ENCODE results near the gene KCNJ14.
A peak's percentile ranks its signal among the peaks of the same experiment; 100 is the strongest.

KCNJ14 gene

DNA sequence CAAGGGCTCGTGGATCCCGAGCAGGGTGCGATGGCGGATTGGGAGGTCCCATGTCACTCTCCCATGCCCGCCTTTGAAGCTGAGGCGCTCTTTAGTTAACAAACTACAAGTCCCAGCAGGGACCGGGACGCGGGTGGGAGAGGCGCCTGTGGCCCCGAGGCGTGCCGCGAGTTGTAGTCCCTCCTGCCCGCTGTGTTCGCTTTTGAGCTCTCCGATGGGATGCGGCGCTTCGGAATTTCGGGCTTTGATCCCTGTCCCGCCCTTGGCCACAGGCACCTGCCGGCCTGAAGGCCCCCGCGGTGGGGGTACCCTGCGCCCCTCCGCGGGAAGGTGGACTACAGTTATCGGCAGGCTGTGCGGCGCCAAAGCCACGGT is 24.8 kb downstream of the KCNJ14 start:
- H3K14ac ChIP-seq (ENCODE audit: low read length), result no peak overlapping the region
- no peak for DNase-seq (ENCODE audit: low spot score)
- WGBS, 2 donors (ENCODE audit: extremely low coverage in 2 of 2, insufficient read length in 2 of 2, insufficient replicate concordance in 1 of 2), result no CpG with 5 or more reads among the region's 32 CpGs
- H3K4me3 ChIP-seq (ENCODE audit: low read length in 2 of 2), result no peak overlapping the region
- H3K4me2 ChIP-seq (ENCODE audit: insufficient read depth, low read length, poor library complexity, severe bottlenecking), result no peak overlapping the region
- H3K27ac ChIP-seq (replicated peaks; ENCODE audit: low read length), result no peak overlapping the region
- no peak overlapping the region for H3K9ac ChIP-seq (ENCODE audit: low read depth, low read length, poor library complexity)
- H2AFZ ChIP-seq (ENCODE audit: low read length), result no peak overlapping the region
- peaks cover 3% of the 10 kb centered on the region for H3K79me1 ChIP-seq (ENCODE audit: low read depth, low read length)
- no peaks in the 10 kb centered on the region for H3K4me1 ChIP-seq (ENCODE audit: control insufficient read depth in 2 of 2, insufficient read depth in 1 of 2, low read depth in 1 of 2, low read length in 2 of 2)
- no peak overlapping the region for H2BK12ac ChIP-seq (ENCODE audit: low read length)
- peaks cover 42 to 81% of the 10 kb centered on the region in 2 donors for H3K36me3 ChIP-seq (replicated peaks in 1 of 2; ENCODE audit: control insufficient read depth in 2 of 2, insufficient read depth in 2 of 2, low read length in 2 of 2)
- H4K8ac ChIP-seq (ENCODE audit: low read depth, low read length), result peak overlapping the region; percentile 4
- peak overlapping the region; percentile 22 for H2BK5ac ChIP-seq (ENCODE audit: low read length)
- H4K91ac ChIP-seq (ENCODE audit: low read depth, low read length, poor library complexity), result no peak overlapping the region
- H3K4ac ChIP-seq (ENCODE audit: low read length), result no peak overlapping the region
- no peaks in the 10 kb centered on the region for H3K27me3 ChIP-seq (ENCODE audit: control insufficient read depth in 3 of 3, insufficient read depth in 3 of 3, low read depth in 1 of 3, low read length in 3 of 3)
- H3K18ac ChIP-seq (ENCODE audit: low read length), result no peak overlapping the region
- H2BK120ac ChIP-seq (ENCODE audit: low read depth, low read length), result no peak overlapping the region
- no peak overlapping the region for H2BK15ac ChIP-seq (ENCODE audit: low read length)
- H2AK5ac ChIP-seq (ENCODE audit: low read depth, low read length), result peak overlapping the region; percentile 33
- no peaks in the 10 kb centered on the region for H3K9me3 ChIP-seq (replicated peaks in 1 of 2; ENCODE audit: control insufficient read depth in 2 of 2, insufficient read depth in 1 of 2, low read depth in 1 of 2, low read length in 2 of 2)
- H3K23ac ChIP-seq (ENCODE audit: low read depth, low read length, poor library complexity), result no peak overlapping the region

DNA sequence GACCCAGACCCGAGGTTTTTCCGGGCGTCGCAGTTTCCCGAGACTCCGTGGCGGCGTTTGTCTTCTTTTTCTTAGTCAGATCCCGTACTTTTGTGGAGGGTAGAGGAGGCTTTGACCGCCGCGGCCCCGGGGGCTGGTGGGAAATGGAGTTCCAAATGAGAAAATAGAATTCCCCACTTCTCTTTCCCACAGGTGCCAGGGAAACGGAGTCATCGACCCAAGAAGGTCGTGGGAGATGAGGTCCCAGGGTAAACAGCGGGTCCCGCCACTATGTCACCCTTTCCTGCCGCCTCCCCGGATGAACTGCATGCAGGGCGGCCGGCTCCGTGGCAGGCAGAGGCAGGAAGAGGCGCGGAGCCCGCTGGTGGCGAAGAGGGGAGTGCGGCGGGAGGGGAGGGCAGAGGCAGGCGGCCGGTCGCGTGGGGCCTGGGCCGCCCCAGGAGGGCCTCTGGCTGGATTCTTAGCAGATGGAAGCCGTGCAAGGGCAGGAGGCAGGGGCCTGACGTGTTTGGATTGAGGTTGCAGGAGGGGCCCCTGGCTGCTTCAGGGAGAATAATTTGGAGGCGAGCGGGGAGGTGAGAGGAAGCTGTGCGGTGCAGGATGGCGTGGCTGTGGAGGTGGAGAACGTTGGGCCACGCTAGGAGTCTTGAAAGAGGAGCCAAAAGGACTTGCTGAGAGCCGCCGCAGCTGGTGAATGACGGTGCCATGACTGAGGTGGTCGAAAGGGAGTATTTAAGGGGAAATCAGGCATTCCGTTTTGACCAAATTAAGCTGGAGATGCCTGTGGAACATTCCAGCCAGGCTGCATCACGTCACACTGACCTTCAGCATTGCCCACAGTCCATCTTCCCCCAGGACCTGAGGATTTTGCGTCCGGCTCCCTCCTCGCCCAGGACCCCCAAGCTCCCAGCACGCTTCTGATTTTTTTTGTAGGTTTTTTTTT is 25.5 kb downstream of the KCNJ14 start:
- H3K4me3 ChIP-seq (ENCODE audit: low read length in 2 of 2), result no peak overlapping the region
- H3K23ac ChIP-seq (ENCODE audit: low read depth, low read length, poor library complexity), result peak overlapping the region; percentile 65
- WGBS, 2 donors (ENCODE audit: extremely low coverage in 2 of 2, insufficient read length in 2 of 2, insufficient replicate concordance in 1 of 2), result no CpG with 5 or more reads among the region's 52 CpGs
- H3K4ac ChIP-seq (ENCODE audit: low read length), result no peak overlapping the region
- no peaks in the 10 kb centered on the region for H3K4me1 ChIP-seq (ENCODE audit: control insufficient read depth in 2 of 2, insufficient read depth in 1 of 2, low read depth in 1 of 2, low read length in 2 of 2)
- H3K14ac ChIP-seq (ENCODE audit: low read length), result peak overlapping the region; percentile 3
- H3K79me1 ChIP-seq (ENCODE audit: low read depth, low read length), result peaks cover 3% of the 10 kb centered on the region
- H3K9ac ChIP-seq (ENCODE audit: low read depth, low read length, poor library complexity), result peak overlapping the region; percentile 70
- peak overlapping the region; percentile 22 for H2BK5ac ChIP-seq (ENCODE audit: low read length)
- H3K27ac ChIP-seq (replicated peaks; ENCODE audit: low read length), result no peak overlapping the region
- H4K8ac ChIP-seq (ENCODE audit: low read depth, low read length), result no peak overlapping the region
- no peaks in the 10 kb centered on the region for H3K9me3 ChIP-seq (replicated peaks in 1 of 2; ENCODE audit: control insufficient read depth in 2 of 2, insufficient read depth in 1 of 2, low read depth in 1 of 2, low read length in 2 of 2)
- no peak overlapping the region for H2BK15ac ChIP-seq (ENCODE audit: low read length)
- peak overlapping the region; percentile 33 for H2AK5ac ChIP-seq (ENCODE audit: low read depth, low read length)
- peak overlapping the region; percentile 57 for H3K18ac ChIP-seq (ENCODE audit: low read length)
- H2BK120ac ChIP-seq (ENCODE audit: low read depth, low read length), result no peak overlapping the region
- H2AFZ ChIP-seq (ENCODE audit: low read length), result no peak overlapping the region
- H3K27me3 ChIP-seq (ENCODE audit: control insufficient read depth in 3 of 3, insufficient read depth in 3 of 3, low read depth in 1 of 3, low read length in 3 of 3), result no peaks in the 10 kb centered on the region
- H3K4me2 ChIP-seq (ENCODE audit: insufficient read depth, low read length, poor library complexity, severe bottlenecking), result no peak overlapping the region
- H4K91ac ChIP-seq (ENCODE audit: low read depth, low read length, poor library complexity), result no peak overlapping the region
- peaks cover 36 to 74% of the 10 kb centered on the region in 2 donors for H3K36me3 ChIP-seq (replicated peaks in 1 of 2; ENCODE audit: control insufficient read depth in 2 of 2, insufficient read depth in 2 of 2, low read length in 2 of 2)
- no peak overlapping the region for H2BK12ac ChIP-seq (ENCODE audit: low read length)
- DNase-seq (ENCODE audit: low spot score), result no peak

GRCh38 chr19:48481846-48482639 is 26.7 kb downstream of the KCNJ14 start:
- no peaks in the 10 kb centered on the region for H3K27me3 ChIP-seq (ENCODE audit: control insufficient read depth in 3 of 3, insufficient read depth in 3 of 3, low read depth in 1 of 3, low read length in 3 of 3)
- H3K27ac ChIP-seq (replicated peaks; ENCODE audit: low read length), result no peak overlapping the region
- H3K4me3 ChIP-seq (ENCODE audit: low read length in 2 of 2), result no peak overlapping the region
- no peak overlapping the region for H2BK12ac ChIP-seq (ENCODE audit: low read length)
- H3K4me2 ChIP-seq (ENCODE audit: insufficient read depth, low read length, poor library complexity, severe bottlenecking), result no peak overlapping the region
- no peak overlapping the region for H2AFZ ChIP-seq (ENCODE audit: low read length)
- no peak overlapping the region for H3K23ac ChIP-seq (ENCODE audit: low read depth, low read length, poor library complexity)
- H3K36me3 ChIP-seq (replicated peaks in 1 of 2; ENCODE audit: control insufficient read depth in 2 of 2, insufficient read depth in 2 of 2, low read length in 2 of 2), result peaks cover 26 to 63% of the 10 kb centered on the region in 2 donors
- H2BK120ac ChIP-seq (ENCODE audit: low read depth, low read length), result no peak overlapping the region
- no peak overlapping the region for H3K18ac ChIP-seq (ENCODE audit: low read length)
- H2BK5ac ChIP-seq (ENCODE audit: low read length), result no peak overlapping the region
- H3K9me3 ChIP-seq (replicated peaks in 1 of 2; ENCODE audit: control insufficient read depth in 2 of 2, insufficient read depth in 1 of 2, low read depth in 1 of 2, low read length in 2 of 2), result no peaks in the 10 kb centered on the region
- peaks cover 3% of the 10 kb centered on the region for H3K79me1 ChIP-seq (ENCODE audit: low read depth, low read length)
- H2AK5ac ChIP-seq (ENCODE audit: low read depth, low read length), result no peak overlapping the region
- WGBS, 2 donors (ENCODE audit: extremely low coverage in 2 of 2, insufficient read length in 2 of 2, insufficient replicate concordance in 1 of 2), result no CpG with 5 or more reads among the region's 7 CpGs
- H4K8ac ChIP-seq (ENCODE audit: low read depth, low read length), result no peak overlapping the region
- H4K91ac ChIP-seq (ENCODE audit: low read depth, low read length, poor library complexity), result no peak overlapping the region
- no peaks in the 10 kb centered on the region for H3K4me1 ChIP-seq (ENCODE audit: control insufficient read depth in 2 of 2, insufficient read depth in 1 of 2, low read depth in 1 of 2, low read length in 2 of 2)
- H3K9ac ChIP-seq (ENCODE audit: low read depth, low read length, poor library complexity), result no peak overlapping the region
- no peak overlapping the region for H3K4ac ChIP-seq (ENCODE audit: low read length)
- H2BK15ac ChIP-seq (ENCODE audit: low read length), result no peak overlapping the region
- no peak for DNase-seq (ENCODE audit: low spot score)
- no peak overlapping the region for H3K14ac ChIP-seq (ENCODE audit: low read length)

DNA sequence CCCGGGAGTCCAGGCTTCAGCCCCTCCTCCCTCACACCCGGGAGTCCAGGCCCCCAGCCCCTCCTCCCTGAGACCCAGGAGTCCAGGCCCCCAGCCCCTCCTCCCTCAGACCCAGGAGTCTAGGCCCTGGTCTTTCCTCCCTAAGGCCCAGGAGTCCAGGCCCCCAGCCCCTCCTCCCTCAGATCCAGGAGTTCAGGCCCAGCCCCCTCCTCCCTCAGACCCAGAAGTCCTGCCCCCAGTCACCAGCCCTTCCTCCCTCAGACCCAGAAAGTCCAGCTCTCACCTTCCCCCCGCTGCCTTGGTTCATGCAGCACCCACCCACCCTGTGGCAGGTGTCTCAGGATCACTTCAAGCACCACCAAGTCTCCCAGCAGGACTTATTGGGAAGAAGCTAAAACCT is 27.9 kb downstream of the KCNJ14 start:
- Histone ChIP-seq H3K4me3 (ENCODE audit: low read length in 2 of 2) (no peak overlapping the region), H3K9ac (ENCODE audit: low read depth, low read length, poor library complexity) (no peak overlapping the region), H3K79me1 (ENCODE audit: low read depth, low read length) (peaks cover 3% of the 10 kb centered on the region), H3K4me2 (ENCODE audit: insufficient read depth, low read length, poor library complexity, severe bottlenecking) (no peak overlapping the region), H3K4me1 (ENCODE audit: control insufficient read depth in 2 of 2, insufficient read depth in 1 of 2, low read depth in 1 of 2, low read length in 2 of 2) (no peaks in the 10 kb centered on the region), H2BK120ac (ENCODE audit: low read depth, low read length) (no peak overlapping the region), H2AK5ac (ENCODE audit: low read depth, low read length) (no peak overlapping the region), H3K4ac (ENCODE audit: low read length) (no peak overlapping the region), H3K14ac (ENCODE audit: low read length) (no peak overlapping the region), H3K27ac (replicated peaks; ENCODE audit: low read length) (no peak overlapping the region), H4K91ac (ENCODE audit: low read depth, low read length, poor library complexity) (no peak overlapping the region), H3K18ac (ENCODE audit: low read length) (no peak overlapping the region), H3K23ac (ENCODE audit: low read depth, low read length, poor library complexity) (no peak overlapping the region), H3K36me3 (replicated peaks in 1 of 2; ENCODE audit: control insufficient read depth in 2 of 2, insufficient read depth in 2 of 2, low read length in 2 of 2) (peaks cover 18 to 50% of the 10 kb centered on the region in 2 donors), H4K8ac (ENCODE audit: low read depth, low read length) (peak overlapping the region; percentile 82), H3K27me3 (ENCODE audit: control insufficient read depth in 3 of 3, insufficient read depth in 3 of 3, low read depth in 1 of 3, low read length in 3 of 3) (no peaks in the 10 kb centered on the region), H2AFZ (ENCODE audit: low read length) (no peak overlapping the region), H2BK5ac (ENCODE audit: low read length) (no peak overlapping the region), H2BK15ac (ENCODE audit: low read length) (no peak overlapping the region), H2BK12ac (ENCODE audit: low read length) (no peak overlapping the region), H3K9me3 (replicated peaks in 1 of 2; ENCODE audit: control insufficient read depth in 2 of 2, insufficient read depth in 1 of 2, low read depth in 1 of 2, low read length in 2 of 2) (no peaks in the 10 kb centered on the region)
- WGBS, 2 donors (ENCODE audit: extremely low coverage in 2 of 2, insufficient read length in 2 of 2, insufficient replicate concordance in 1 of 2), result no CpG with 5 or more reads among the region's 3 CpGs
- no peak for DNase-seq (ENCODE audit: low spot score)

Measured in neuronal stem cell (in vitro differentiated cells).